ENCODE measurements around the gene MYH15.

MYH15 gene

DNA sequence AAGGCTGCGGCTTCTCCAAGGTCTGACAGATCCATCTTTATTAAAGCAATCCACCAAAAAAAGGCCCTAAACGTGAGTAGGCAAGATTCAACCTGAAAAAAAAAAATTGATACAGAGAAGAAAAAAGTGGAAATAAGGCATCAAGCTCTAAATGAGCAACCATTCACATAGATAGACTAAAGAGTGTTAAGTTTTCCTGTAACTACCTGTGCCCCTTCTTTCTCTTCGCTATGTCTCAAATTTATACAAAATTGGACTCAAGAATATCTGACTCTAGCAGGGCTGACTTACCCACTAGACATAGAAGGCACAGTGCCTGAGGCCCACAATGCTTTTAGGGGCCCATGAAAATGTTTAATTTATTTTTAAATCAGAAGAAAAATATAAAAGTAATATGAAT lies at the start of gene MYH15:
Gene MYH15 (minus strand): TSS at position 101 of the 400 bp plus-strand sequence. CDS start 66 bp downstream, at position 35.
- Histone ChIP-seq H2AFZ (no peak within 1 kb of the TSS), H3K4me3 (ENCODE audit: low read depth, low read length) (no peak within 1 kb of the TSS), H3K79me2 (no peaks in the 10 kb centered on the region), H3K36me3 (ENCODE audit: control insufficient read depth, insufficient read depth, low read length) (no peaks in the 10 kb centered on the region), H3K4me2 (ENCODE audit: low read length) (no peak within 1 kb of the TSS), H3K27ac (no peak within 1 kb of the TSS), H3K9ac (no peak within 1 kb of the TSS), H3K4me1 (peaks cover 2% of the 10 kb centered on the region), H3K27me3 (ENCODE audit: control insufficient read depth, insufficient read depth, low read length) (no peaks in the 10 kb centered on the region), H3K9me3 (ENCODE audit: control insufficient read depth, low read length) (no peaks in the 10 kb centered on the region)
- TF ChIP-seq, protein P1, sequence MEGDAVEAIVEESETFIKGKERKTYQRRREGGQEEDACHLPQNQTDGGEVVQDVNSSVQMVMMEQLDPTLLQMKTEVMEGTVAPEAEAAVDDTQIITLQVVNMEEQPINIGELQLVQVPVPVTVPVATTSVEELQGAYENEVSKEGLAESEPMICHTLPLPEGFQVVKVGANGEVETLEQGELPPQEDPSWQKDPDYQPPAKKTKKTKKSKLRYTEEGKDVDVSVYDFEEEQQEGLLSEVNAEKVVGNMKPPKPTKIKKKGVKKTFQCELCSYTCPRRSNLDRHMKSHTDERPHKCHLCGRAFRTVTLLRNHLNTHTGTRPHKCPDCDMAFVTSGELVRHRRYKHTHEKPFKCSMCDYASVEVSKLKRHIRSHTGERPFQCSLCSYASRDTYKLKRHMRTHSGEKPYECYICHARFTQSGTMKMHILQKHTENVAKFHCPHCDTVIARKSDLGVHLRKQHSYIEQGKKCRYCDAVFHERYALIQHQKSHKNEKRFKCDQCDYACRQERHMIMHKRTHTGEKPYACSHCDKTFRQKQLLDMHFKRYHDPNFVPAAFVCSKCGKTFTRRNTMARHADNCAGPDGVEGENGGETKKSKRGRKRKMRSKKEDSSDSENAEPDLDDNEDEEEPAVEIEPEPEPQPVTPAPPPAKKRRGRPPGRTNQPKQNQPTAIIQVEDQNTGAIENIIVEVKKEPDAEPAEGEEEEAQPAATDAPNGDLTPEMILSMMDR (IDR thresholded peaks at IDR 0.05) = no peak

- Histone ChIP-seq H3K4me3 (ENCODE audit: low read depth, low read length) (no peak overlapping the region), H3K9me3 (ENCODE audit: control insufficient read depth, low read length) (no peaks in the 10 kb centered on the region), H3K27ac (no peak overlapping the region), H3K79me2 (no peaks in the 10 kb centered on the region), H3K4me2 (ENCODE audit: low read length) (no peak overlapping the region), H2AFZ (no peak overlapping the region), H3K27me3 (ENCODE audit: control insufficient read depth, insufficient read depth, low read length) (no peaks in the 10 kb centered on the region), H3K36me3 (ENCODE audit: control insufficient read depth, insufficient read depth, low read length) (no peaks in the 10 kb centered on the region), H3K9ac (no peak overlapping the region), H3K4me1 (no peaks in the 10 kb centered on the region)
- TF ChIP-seq, protein P1 (IDR thresholded peaks at IDR 0.05) = no peak
These were observed 45.7 kb upstream of the MYH15 start for GRCh38 chr3:108555966-108556581.

GRCh38 chr3:108554913-108555571 lies 44.6 kb upstream of the MYH15 start:
- Histone ChIP-seq H3K9me3 (ENCODE audit: control insufficient read depth, low read length) (no peaks in the 10 kb centered on the region), H3K4me1 (no peaks in the 10 kb centered on the region), H3K9ac (no peak overlapping the region), H2AFZ (no peak overlapping the region), H3K27ac (no peak overlapping the region), H3K4me2 (ENCODE audit: low read length) (no peak overlapping the region), H3K36me3 (ENCODE audit: control insufficient read depth, insufficient read depth, low read length) (no peaks in the 10 kb centered on the region), H3K4me3 (ENCODE audit: low read depth, low read length) (no peak overlapping the region), H3K27me3 (ENCODE audit: control insufficient read depth, insufficient read depth, low read length) (no peaks in the 10 kb centered on the region), H3K79me2 (no peaks in the 10 kb centered on the region)
- TF ChIP-seq, protein P1 (IDR thresholded peaks at IDR 0.05) = no peak

DNA sequence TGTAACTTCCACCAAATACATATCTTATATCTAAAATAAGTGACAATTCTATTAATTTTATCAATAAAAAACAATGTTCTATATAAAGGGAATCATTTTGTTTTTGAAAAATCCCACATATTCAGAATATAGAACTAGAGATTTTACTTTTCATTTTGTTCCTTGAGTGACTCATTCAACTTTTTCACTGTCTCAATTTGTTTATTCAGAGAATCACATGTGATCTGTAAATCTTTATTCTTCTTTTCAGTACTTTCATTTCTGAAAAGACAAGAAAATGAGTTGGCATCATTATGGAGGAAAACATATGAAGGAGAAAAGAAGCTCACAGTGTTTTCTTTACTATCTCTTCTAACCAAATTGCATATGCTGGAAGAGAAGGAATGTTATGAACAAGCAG lies 43.8 kb upstream of the MYH15 start:
- H2AFZ ChIP-seq = no peak overlapping the region

More for the DNA sequence above, 43.8 kb upstream of the MYH15 start:
- Histone ChIP-seq H3K9me3 (ENCODE audit: control insufficient read depth, low read length) (no peaks in the 10 kb centered on the region), H3K79me2 (no peaks in the 10 kb centered on the region), H3K36me3 (ENCODE audit: control insufficient read depth, insufficient read depth, low read length) (no peaks in the 10 kb centered on the region), H3K9ac (no peak overlapping the region), H3K27ac (no peak overlapping the region), H3K27me3 (ENCODE audit: control insufficient read depth, insufficient read depth, low read length) (no peaks in the 10 kb centered on the region), H3K4me3 (ENCODE audit: low read depth, low read length) (no peak overlapping the region), H3K4me1 (no peaks in the 10 kb centered on the region), H3K4me2 (ENCODE audit: low read length) (no peak overlapping the region)
- TF ChIP-seq, protein P1 (IDR thresholded peaks at IDR 0.05) = no peak
